Stomach (tissue), 9 donors: ENCODE measurements around the gene POT1. TPM values are rescaled to one million over a fixed set of nuclear protein-coding genes. Genes with fewer than 3 reads are reported as not detected.

Experiments
- DNase-seq, 2 donors: peaks; one replicate each; pipeline versions ENCODE4 v3.0.0 to v3.0.0-alpha.2; 2013 to 2019
- H3K27ac ChIP-seq, 5 donors: fragments of 200-600 bp in 4 of 5; sonication (generic) in 4 of 5; one replicate each; pipeline ENCODE4 v1.5.1; 2013 to 2019; ENCODE audit warnings: mild to moderate bottlenecking in 1 of 5, moderate library complexity in 1 of 5
- H3K27me3 ChIP-seq, 3 donors: fragments of 200-600 bp; sonication (generic); one replicate each; pipeline ENCODE4 v1.5.1; 2017 to 2019; ENCODE audit warnings: mixed run types in 1 of 3
- H3K36me3 ChIP-seq, 4 donors: fragments of 200-600 bp; sonication (generic); 1 replicate in 3 of 4; 2 replicates in 1 of 4; pipeline ENCODE4 v1.5.1; 2016 to 2019
- H3K4me1 ChIP-seq, 4 donors: fragments of 200-600 bp; sonication (generic); one replicate each; pipeline ENCODE4 v1.5.1; 2016 to 2019
- H3K4me3 ChIP-seq, 4 donors: fragments of 200-600 bp; sonication (generic) in 3 of 4; one replicate each; pipeline ENCODE4 v1.5.1; 2016 to 2019; ENCODE audit warnings: mild to moderate bottlenecking in 1 of 4
- H3K9me3 ChIP-seq, 4 donors: fragments of 200-600 bp; sonication (generic); one replicate each; pipeline ENCODE4 v1.5.1; 2016 to 2019
- EP300 ChIP-seq: sonication (generic); formaldehyde crosslinking; IDR thresholded peaks from one replicate; pipeline ENCODE4 v1.6.1; 2017; ENCODE audit warnings: antibody characterized with exemption
- POLR2A ChIP-seq, 4 donors: fragments of 450-650 bp; IDR thresholded peaks; one replicate each; pipeline ENCODE4 v1.6.1; 2016; ENCODE audit warnings: antibody characterized with exemption in 4 of 4, control low read depth in 2 of 4, mild to moderate bottlenecking in 1 of 4, moderate library complexity in 1 of 4
- POLR2AphosphoS5 ChIP-seq, 3 donors: sonication (generic); formaldehyde crosslinking; IDR thresholded peaks; one replicate each; pipeline ENCODE4 v1.6.1; 2016; ENCODE audit warnings: antibody characterized with exemption in 3 of 3
- WGBS, 5 donors: extraction: QIAGEN DNeasy Blood & Tissue Kit in 3 of 5; methylation state at CpG; one replicate each; pipeline versions ENCODE4 v1.1.5 to v1.1.7; 2013 to 2018; 5-methylcytosine and 5-hydroxymethylcytosine counted together
- intact Hi-C: fragments of 100-400 bp; cut with DNase I; formaldehyde crosslinking; loops from one replicate; pipeline ENCODE4 v1.15.1; 2023; ENCODE audit warnings: low total_unique reads
- polyA plus RNA-seq, 3 donors: library from polyadenylated mRNA; stranded (reverse); fragments of 200-250 nt; gene quantifications; one replicate each; pipeline ENCODE4 v1.2.3, GENCODE V29; 2013
- total RNA-seq, 5 donors: library from RNA; depleted of rRNA; stranded (reverse); fragments of >200 nt; gene quantifications; one replicate each; pipeline versions ENCODE4 v1.1.0 to v1.2.3, GENCODE V29; 2014 to 2016
- TF ChIP-seq, protein P1 (sequence below), 7 experiments: fragments of 450-650 bp in 4 of 7; fragments of 200-600 bp in 3 of 7; sonication (generic) in 3 of 7; IDR thresholded peaks; one replicate each; pipeline ENCODE4 v1.5.1; 2016 to 2019; ENCODE audit warnings: antibody characterized with exemption in 7 of 7, control low read depth in 2 of 7, mild to moderate bottlenecking in 1 of 7
- donor health status: healthy with polysubstance abuse.
- donor health status: Bipolar disorder and iron deficiency.
- donor health status: healthy.

Gene POT1
- total and polyA plus RNA-seq, 8 donors: 4.3 to 47.5 (median 8.9) TPM

- WGBS, 5 donors: 50 to 60% (median 56%) methylated on average over 3 of the region's 3 CpGs
- intact Hi-C loops: no loop called here
- no peaks in the 10 kb centered on the region for H3K4me1 ChIP-seq
Observed at GRCh38 chr7:124810605-124811004, 119.0 kb downstream of the POT1 start.

GRCh38 chr7:124808206-124808605, 121.4 kb downstream of the POT1 start:
- 80 to 88% (median 85%) methylated on average over 5 of the region's 5 CpGs for WGBS, 5 donors
- Histone ChIP-seq H3K4me1 (no peaks in the 10 kb centered on the region), H3K36me3 (no peaks in the 10 kb centered on the region), H3K27me3 (no peaks in the 10 kb centered on the region), H3K27ac (no peak overlapping the region), H3K9me3 (no peaks in the 10 kb centered on the region), H3K4me3 (no peak overlapping the region)
- no peak for TF ChIP-seq POLR2A (IDR thresholded peaks at IDR 0.05)
- TF ChIP-seq EP300: no peak
- TF ChIP-seq, protein P1, sequence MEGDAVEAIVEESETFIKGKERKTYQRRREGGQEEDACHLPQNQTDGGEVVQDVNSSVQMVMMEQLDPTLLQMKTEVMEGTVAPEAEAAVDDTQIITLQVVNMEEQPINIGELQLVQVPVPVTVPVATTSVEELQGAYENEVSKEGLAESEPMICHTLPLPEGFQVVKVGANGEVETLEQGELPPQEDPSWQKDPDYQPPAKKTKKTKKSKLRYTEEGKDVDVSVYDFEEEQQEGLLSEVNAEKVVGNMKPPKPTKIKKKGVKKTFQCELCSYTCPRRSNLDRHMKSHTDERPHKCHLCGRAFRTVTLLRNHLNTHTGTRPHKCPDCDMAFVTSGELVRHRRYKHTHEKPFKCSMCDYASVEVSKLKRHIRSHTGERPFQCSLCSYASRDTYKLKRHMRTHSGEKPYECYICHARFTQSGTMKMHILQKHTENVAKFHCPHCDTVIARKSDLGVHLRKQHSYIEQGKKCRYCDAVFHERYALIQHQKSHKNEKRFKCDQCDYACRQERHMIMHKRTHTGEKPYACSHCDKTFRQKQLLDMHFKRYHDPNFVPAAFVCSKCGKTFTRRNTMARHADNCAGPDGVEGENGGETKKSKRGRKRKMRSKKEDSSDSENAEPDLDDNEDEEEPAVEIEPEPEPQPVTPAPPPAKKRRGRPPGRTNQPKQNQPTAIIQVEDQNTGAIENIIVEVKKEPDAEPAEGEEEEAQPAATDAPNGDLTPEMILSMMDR (IDR thresholded peaks at IDR 0.05): no peak
- TF ChIP-seq POLR2AphosphoS5 (IDR thresholded peaks at IDR 0.05): no peak
- DNase-seq: no peak
- intact Hi-C loops: no loop called here

More at GRCh38 chr7:124810605-124811004, 119.0 kb downstream of the POT1 start:
- no peak for DNase-seq
- Histone ChIP-seq H3K27ac (no peak overlapping the region), H3K9me3 (no peaks in the 10 kb centered on the region), H3K36me3 (no peaks in the 10 kb centered on the region), H3K27me3 (no peaks in the 10 kb centered on the region), H3K4me3 (no peak overlapping the region)
- TF ChIP-seq POLR2AphosphoS5 (IDR thresholded peaks at IDR 0.05) (no peak), POLR2A (IDR thresholded peaks at IDR 0.05) (no peak), EP300 (no peak)
- TF ChIP-seq, protein P1 (IDR thresholded peaks at IDR 0.05): no peak

DNA sequence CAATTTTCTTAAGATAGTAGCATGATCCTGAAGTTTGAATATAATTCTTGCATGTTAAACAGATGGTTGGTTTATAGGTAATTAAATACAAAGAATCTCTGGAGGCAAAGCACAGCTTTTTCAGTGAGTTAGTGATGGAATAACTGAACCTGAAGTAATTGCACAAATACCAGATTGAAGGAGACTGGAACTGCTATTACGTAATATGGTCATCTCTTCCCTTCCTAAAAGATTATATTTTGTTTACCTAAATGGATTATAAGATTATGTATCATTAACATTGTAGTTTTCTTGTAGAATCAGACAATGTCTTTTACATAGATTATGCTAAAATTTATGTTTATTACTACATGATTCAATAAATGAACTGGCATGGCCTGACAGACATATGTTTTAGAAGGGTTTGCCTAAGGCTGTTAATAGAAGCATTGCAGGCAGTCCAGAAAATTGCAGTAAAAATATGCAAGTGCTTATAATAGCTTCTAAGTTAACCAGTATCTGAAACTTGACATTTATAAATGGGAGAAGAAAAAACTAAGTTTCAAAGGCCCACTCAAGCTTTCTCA, 128.2 kb downstream of the POT1 start:
- no peaks in the 10 kb centered on the region for H3K4me1 ChIP-seq
- H3K4me3 ChIP-seq: no peak overlapping the region
- no peaks in the 10 kb centered on the region for H3K9me3 ChIP-seq
- 65 to 85% (median 80%) methylated on average over 1 of the region's 1 CpG for WGBS, 5 donors
- H3K27me3 ChIP-seq: no peaks in the 10 kb centered on the region
- H3K36me3 ChIP-seq: no peaks in the 10 kb centered on the region
- DNase-seq: no peak
- intact Hi-C loops: no loop called here
- TF ChIP-seq, protein P1 (IDR thresholded peaks at IDR 0.05): no peak
- TF ChIP-seq POLR2AphosphoS5 (IDR thresholded peaks at IDR 0.05) (no peak), POLR2A (IDR thresholded peaks at IDR 0.05) (no peak), EP300 (no peak)
- H3K27ac ChIP-seq: no peak overlapping the region

DNA sequence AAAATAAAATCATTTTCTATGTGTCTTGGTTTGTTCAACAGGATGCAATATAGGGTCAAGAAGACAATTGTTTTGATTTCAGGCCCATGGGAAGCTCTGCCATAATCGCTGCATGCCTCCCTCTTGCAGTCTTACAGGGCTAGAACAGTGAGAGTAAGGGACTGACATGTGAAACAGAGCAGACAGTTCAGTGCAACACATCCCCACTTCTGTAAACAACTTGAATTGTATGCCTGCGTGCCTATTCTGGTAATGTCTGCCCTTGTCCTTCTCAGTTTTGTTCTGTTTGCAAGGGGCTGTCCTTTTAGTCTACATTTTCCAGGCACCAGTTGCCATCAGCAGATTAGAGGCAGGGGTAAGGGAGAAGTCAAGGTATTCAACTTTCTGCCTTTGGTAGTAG, 129.2 kb downstream of the POT1 start:
- no peak overlapping the region for H3K4me3 ChIP-seq
- no peaks in the 10 kb centered on the region for H3K9me3 ChIP-seq
- no peak overlapping the region for H3K27ac ChIP-seq
- WGBS, 5 donors: 42 to 62% (median 54%) methylated on average over 2 of the region's 2 CpGs
- no peaks in the 10 kb centered on the region for H3K27me3 ChIP-seq
- no peaks in the 10 kb centered on the region for H3K36me3 ChIP-seq
- H3K4me1 ChIP-seq: no peaks in the 10 kb centered on the region
- TF ChIP-seq EP300: no peak
- TF ChIP-seq POLR2AphosphoS5 (IDR thresholded peaks at IDR 0.05): no peak
- TF ChIP-seq POLR2A (IDR thresholded peaks at IDR 0.05): no peak
- TF ChIP-seq, protein P1 (IDR thresholded peaks at IDR 0.05): no peak
- DNase-seq: peak in 1 of 2 donors; percentile 18
- intact Hi-C loops: no loop called here
